GM19238 (cell line): ENCODE results near the gene CCT8L2.
"Not testable (repeated sequence)": the region's sequence is repeated elsewhere in the genome, so short reads cannot be mapped to it uniquely, and the experiment has no call there.

Experiments
- DNase-seq: peaks from one replicate; pipeline ENCODE4 v3.0.0; 2011; ENCODE audit warnings: low spot score; ENCODE audit not compliant: insufficient read length

CCT8L2 gene

GRCh38 chr22:16595251-16595650 is 2.6 kb upstream of the CCT8L2 start:
- not testable (repeated sequence) for DNase-seq

- no peak for DNase-seq
Observed at GRCh38 chr22:16594026-16594425, 1.4 kb upstream of the CCT8L2 start.

GRCh38 chr22:16592231-16592630 is 379 bp downstream of the CCT8L2 start:
- not testable (repeated sequence) for DNase-seq

GRCh38 chr22:16591136-16591535 is 1.5 kb downstream of the CCT8L2 start:
- DNase-seq: not testable (repeated sequence)

GRCh38 chr22:16586991-16587390 is 5.6 kb downstream of the CCT8L2 start:
- no peak for DNase-seq

- no peak for DNase-seq
Observed at GRCh38 chr22:16586170-16586569, 6.4 kb downstream of the CCT8L2 start.

- DNase-seq: not testable (repeated sequence)
Observed at GRCh38 chr22:16580872-16581271, 11.7 kb downstream of the CCT8L2 start.

- DNase-seq: not testable (repeated sequence)
Observed at GRCh38 chr22:16569240-16569834, 23.3 kb downstream of the CCT8L2 start.

GRCh38 chr22:16568425-16568758 is 24.2 kb downstream of the CCT8L2 start:
- DNase-seq: no peak

GRCh38 chr22:16567617-16568424 is 24.8 kb downstream of the CCT8L2 start:
- not testable (repeated sequence) for DNase-seq

- DNase-seq: not testable (repeated sequence)
Observed at GRCh38 chr22:16566421-16567151, 26.0 kb downstream of the CCT8L2 start.

GRCh38 chr22:16565585-16566420 is 26.8 kb downstream of the CCT8L2 start:
- not testable (repeated sequence) for DNase-seq

- not testable (repeated sequence) for DNase-seq
Observed at GRCh38 chr22:16564837-16565584, 27.6 kb downstream of the CCT8L2 start.

- no peak for DNase-seq
Observed at GRCh38 chr22:16563555-16564520, 28.8 kb downstream of the CCT8L2 start.

GRCh38 chr22:16562711-16563554 is 29.7 kb downstream of the CCT8L2 start:
- DNase-seq: no peak

GRCh38 chr22:16561093-16561658 is 31.4 kb downstream of the CCT8L2 start:
- DNase-seq: not testable (repeated sequence)

- DNase-seq: not testable (repeated sequence)
Observed at GRCh38 chr22:16560651-16561050, 32.0 kb downstream of the CCT8L2 start.

GRCh38 chr22:16559996-16560395 is 32.6 kb downstream of the CCT8L2 start:
- not testable (repeated sequence) for DNase-seq
